SK-N-SH (cell line): ENCODE measurements around the gene POLD3. TPM values are rescaled to one million over a fixed set of nuclear protein-coding genes. Genes with fewer than 3 reads are reported as not detected.

Source experiments
- CTCF ChIA-PET: fragments of 300-600, 350-600 bp; formaldehyde crosslinking; extraction: SDS; loops from one replicate; lab custom pipeline; 2021; lab: Yijun Ruan, JAX
- POLR2A ChIA-PET: fragments of 350-600 bp; sonication (Branson Sonifier 250); formaldehyde crosslinking; extraction: SDS; loops from one replicate; lab custom pipeline; 2020; ENCODE audit warnings: antibody characterized with exemption, inconsistent platforms; lab: Yijun Ruan, JAX
- DNase-seq: peaks from one replicate; pipeline ENCODE4 v3.0.0; 2012
- H2AFZ ChIP-seq: fragments of 200-600 bp; sonication (generic); 2 replicates; pipeline ENCODE4 v1.8.1; 2016; ENCODE audit warnings: antibody characterized with exemption, mild to moderate bottlenecking, low read depth
- H3F3A ChIP-seq: fragments of 200-600 bp; sonication (generic); replicated peaks from 2 replicates; pipeline ENCODE3; 2016; ENCODE audit warnings: antibody characterized with exemption, mild to moderate bottlenecking; ENCODE audit not compliant: insufficient read depth
- H3K27ac ChIP-seq, 2 experiments: fragments of 200-500 bp in 1 of 2; fragments of 200-600 bp in 1 of 2; sonication (Bioruptor generic) in 1 of 2; sonication (generic), shearing (Covaris generic) in 1 of 2; 2 replicates each; pipeline versions ENCODE4 v1.5.1 to v1.6.1; 2014 to 2016; ENCODE audit warnings: low read depth in 2 of 2, inconsistent platforms in 1 of 2, low read length in 1 of 2, mild to moderate bottlenecking in 1 of 2, mixed read lengths in 1 of 2
- H3K27me3 ChIP-seq: fragments of 200-600 bp; sonication (generic), shearing (Covaris generic); 2 replicates; pipeline ENCODE4 v1.6.1; 2016; ENCODE audit warnings: mixed run types; ENCODE audit not compliant: insufficient read depth
- H3K36me3 ChIP-seq, 2 experiments: fragments of 200-500 bp in 1 of 2; fragments of 200-600 bp in 1 of 2; sonication (Bioruptor generic) in 1 of 2; sonication (generic) in 1 of 2; replicated peaks in 1 of 2; 2 replicates each; pipeline versions ENCODE3 to v1.5.1; 2014 to 2016; ENCODE audit warnings: low read length in 1 of 2, mild to moderate bottlenecking in 1 of 2; ENCODE audit not compliant: insufficient read depth in 2 of 2, control insufficient read depth in 1 of 2
- H3K4me1 ChIP-seq, 2 experiments: fragments of 200-500 bp in 1 of 2; fragments of 200-600 bp in 1 of 2; sonication (Bioruptor generic) in 1 of 2; sonication (generic), shearing (Covaris generic) in 1 of 2; 2 replicates each; pipeline versions ENCODE4 v1.5.1 to v1.6.1; 2014 to 2016; ENCODE audit warnings: low read depth in 1 of 2, low read length in 1 of 2, mixed run types in 1 of 2; ENCODE audit not compliant: insufficient read depth in 2 of 2, control insufficient read depth in 1 of 2
- H3K4me2 ChIP-seq: fragments of 200-600 bp; sonication (generic), shearing (Covaris generic); 2 replicates; pipeline ENCODE4 v1.6.1; 2017; ENCODE audit warnings: mixed run types
- H3K4me3 ChIP-seq, 2 experiments: fragments of 200-500 bp in 1 of 2; fragments of 200-600 bp in 1 of 2; sonication (Bioruptor generic) in 1 of 2; sonication (generic), shearing (Covaris generic) in 1 of 2; 2 replicates each; pipeline versions ENCODE4 v1.5.1 to v1.8.1; 2014 to 2016; ENCODE audit warnings: low read depth in 2 of 2, inconsistent platforms in 1 of 2, low read length in 1 of 2, mild to moderate bottlenecking in 1 of 2, mixed read lengths in 1 of 2, moderate library complexity in 1 of 2
- H3K79me2 ChIP-seq: fragments of 200-600 bp; sonication (generic); 2 replicates; pipeline ENCODE4 v1.8.1; 2017; ENCODE audit warnings: mild to moderate bottlenecking; ENCODE audit not compliant: insufficient read depth
- H3K9ac ChIP-seq: fragments of 200-600 bp; sonication (generic); 2 replicates; pipeline ENCODE4 v1.6.1; 2017; ENCODE audit warnings: mixed run types
- H3K9me2 ChIP-seq: fragments of 200-600 bp; sonication (generic); 2 replicates; pipeline ENCODE4 v1.6.1; 2017; ENCODE audit warnings: mixed run types
- H3K9me3 ChIP-seq: fragments of 200-600 bp; sonication (generic); 2 replicates; pipeline ENCODE4 v1.6.1; 2017; ENCODE audit warnings: mixed run types, mild to moderate bottlenecking, moderate library complexity
- H4K20me1 ChIP-seq: fragments of 200-600 bp; sonication (generic); 2 replicates; pipeline ENCODE4 v1.6.1; 2017; ENCODE audit warnings: mild to moderate bottlenecking, mixed run types; ENCODE audit not compliant: insufficient read depth
- ELF1 ChIP-seq: IDR thresholded peaks from 2 replicates; pipeline ENCODE4 v1.4.0; 2012
- FOSL2 ChIP-seq: IDR thresholded peaks from 2 replicates; pipeline ENCODE4 v1.4.0; 2012; ENCODE audit warnings: low read depth, mild to moderate bottlenecking, moderate library complexity, borderline replicate concordance
- IRF3 ChIP-seq: fragments of 150-350 bp; IDR thresholded peaks from 2 replicates; pipeline ENCODE4 v1.6.1; 2016; ENCODE audit warnings: mild to moderate bottlenecking, low read depth, low read length
- MAX ChIP-seq: IDR thresholded peaks from 2 replicates; pipeline ENCODE4 v1.4.0; 2012; ENCODE audit warnings: low read depth
- MEF2A ChIP-seq: IDR thresholded peaks from 2 replicates; pipeline ENCODE4 v1.4.0; 2012; ENCODE audit warnings: low read depth, borderline replicate concordance
- MXI1 ChIP-seq: IDR thresholded peaks from 2 replicates; pipeline ENCODE4 v1.6.1; 2012; ENCODE audit warnings: mild to moderate bottlenecking, low read depth, low read length, improper control_type of control experiment
- NFIC ChIP-seq: IDR thresholded peaks from 2 replicates; pipeline ENCODE4 v1.4.0; 2012; ENCODE audit warnings: borderline replicate concordance
- NRF1 ChIP-seq: IDR thresholded peaks from 2 replicates; pipeline ENCODE4 v1.6.1; 2012; ENCODE audit warnings: low read depth, mild to moderate bottlenecking, low read length
- RXRA ChIP-seq: IDR thresholded peaks from 2 replicates; pipeline ENCODE4 v1.4.0; 2012; ENCODE audit warnings: low read depth, mild to moderate bottlenecking, borderline replicate concordance
- TAF1 ChIP-seq: IDR thresholded peaks from 2 replicates; pipeline ENCODE4 v1.6.1; 2012; ENCODE audit warnings: low read depth, mild to moderate bottlenecking, low read length, moderate library complexity, borderline replicate concordance
- TCF12 ChIP-seq: IDR thresholded peaks from 2 replicates; pipeline ENCODE4 v1.4.0; 2012
- YY1 ChIP-seq: IDR thresholded peaks from 2 replicates; pipeline ENCODE4 v1.4.0; 2012; ENCODE audit warnings: low read depth, mild to moderate bottlenecking
- WGBS: methylation state at CpG from one replicate; pipeline ENCODE4 v1.1.6; 2017; ENCODE audit warnings: low lambda C conversion rate; 5-methylcytosine and 5-hydroxymethylcytosine counted together
- polyA plus RNA-seq, 3 experiments: library from polyadenylated mRNA; depleted of rRNA; stranded (reverse); fragments of >200 nt; gene quantifications; 2 replicates each; pipeline ENCODE4 v1.2.3, GENCODE V29; 2012

The POLD3 gene
- polyA plus RNA-seq, 1 of the 3 experiments (the other 2 are of a cell fraction), result 7.9 TPM

- POLR2A ChIA-PET, result no interaction called here
- DNase-seq, result no peak
- H3K9me3 ChIP-seq, result no peaks in the 10 kb centered on the region
- no peaks in the 10 kb centered on the region for H3K27me3 ChIP-seq
- H3K27ac ChIP-seq, result no peak overlapping the region
- CTCF ChIA-PET, result interaction anchor here (0.9 to 1.8 kb wide), 4 partner anchors 39 to 124 kb away, joined by 3 to 6 read pairs (median 4); no protein-coding TSS in a partner anchor
- no peaks in the 10 kb centered on the region for H4K20me1 ChIP-seq
- H3K36me3 ChIP-seq, result peaks cover 5 to 17% of the 10 kb centered on the region in 2 experiments
- H2AFZ ChIP-seq, result no peak overlapping the region
- 86% methylated on average over 4 of the region's 4 CpGs for WGBS
- TF ChIP-seq MAX (no peak), MXI1 (no peak)
- H3K4me3 ChIP-seq, result no peak overlapping the region
- no peak overlapping the region for H3K4me2 ChIP-seq
- H3K9ac ChIP-seq, result no peak overlapping the region
- no peaks in the 10 kb centered on the region for H3F3A ChIP-seq
- H3K4me1 ChIP-seq, result no peaks in the 10 kb centered on the region
- no peaks in the 10 kb centered on the region for H3K9me2 ChIP-seq
- H3K79me2 ChIP-seq, result no peaks in the 10 kb centered on the region
These were observed 10.5 kb downstream of the POLD3 start for GRCh38 chr11:74602637-74603556.

- H3K9me3 ChIP-seq, result no peaks in the 10 kb centered on the region
- CTCF ChIA-PET, result interaction anchor here (0.9 to 1.8 kb wide), 3 partner anchors 38 to 99 kb away, joined by 3 to 5 read pairs (median 3); no protein-coding TSS in a partner anchor
- H3F3A ChIP-seq, result peaks cover 5% of the 10 kb centered on the region
- WGBS, result 96% methylated on average over 1 of the region's 1 CpG
- no peaks in the 10 kb centered on the region for H3K9me2 ChIP-seq
- no peak overlapping the region for H2AFZ ChIP-seq
- no peaks in the 10 kb centered on the region for H3K4me1 ChIP-seq
- H3K79me2 ChIP-seq, result no peaks in the 10 kb centered on the region
- no peak for DNase-seq
- H3K4me3 ChIP-seq, result no peak overlapping the region
- no peak overlapping the region for H3K4me2 ChIP-seq
- no peak overlapping the region for H3K27ac ChIP-seq
- no peak for TF ChIP-seq YY1
- TF ChIP-seq ELF1, result no peak
- no peak for TF ChIP-seq MEF2A
- TF ChIP-seq FOSL2, result no peak
- TF ChIP-seq NRF1, result no peak
- TF ChIP-seq TAF1, result no peak
- no peak for TF ChIP-seq NFIC
- no peak for TF ChIP-seq MXI1
- TF ChIP-seq IRF3, result no peak
- no peak for TF ChIP-seq TCF12
- TF ChIP-seq RXRA, result no peak
- H3K9ac ChIP-seq, result no peak overlapping the region
- POLR2A ChIA-PET, result interaction anchor here (0.5 kb wide), 1 partner anchor 209 kb away, joined by 3 read pairs; no protein-coding TSS in a partner anchor
- peaks cover 5 to 21% of the 10 kb centered on the region in 2 experiments for H3K36me3 ChIP-seq
- H4K20me1 ChIP-seq, result no peaks in the 10 kb centered on the region
- H3K27me3 ChIP-seq, result no peaks in the 10 kb centered on the region
These were observed 11.5 kb downstream of the POLD3 start for GRCh38 chr11:74603845-74604244.
